Neural progenitor cell (in vitro differentiated cells): Measurements from ENCODE around the gene TMEM250.

Source experiments
- EZH2 ChIP-seq: fragments of 200-600 bp; sonication (generic); IDR thresholded peaks from 2 replicates; pipeline ENCODE4 v1.6.1; 2017; ENCODE audit warnings: antibody characterized with exemption, mild to moderate bottlenecking, moderate library complexity
- EZH2phosphoT487 ChIP-seq: fragments of 200-600 bp; sonication (generic); IDR thresholded peaks from 2 replicates; pipeline ENCODE4 v1.6.1; 2017; ENCODE audit warnings: antibody characterized with exemption
- TF ChIP-seq, protein P1 (sequence below): fragments of 200-600 bp; sonication (generic); IDR thresholded peaks from 2 replicates; pipeline ENCODE4 v1.5.1; 2017; ENCODE audit warnings: antibody characterized with exemption, mild to moderate bottlenecking

- TF ChIP-seq, protein P1, sequence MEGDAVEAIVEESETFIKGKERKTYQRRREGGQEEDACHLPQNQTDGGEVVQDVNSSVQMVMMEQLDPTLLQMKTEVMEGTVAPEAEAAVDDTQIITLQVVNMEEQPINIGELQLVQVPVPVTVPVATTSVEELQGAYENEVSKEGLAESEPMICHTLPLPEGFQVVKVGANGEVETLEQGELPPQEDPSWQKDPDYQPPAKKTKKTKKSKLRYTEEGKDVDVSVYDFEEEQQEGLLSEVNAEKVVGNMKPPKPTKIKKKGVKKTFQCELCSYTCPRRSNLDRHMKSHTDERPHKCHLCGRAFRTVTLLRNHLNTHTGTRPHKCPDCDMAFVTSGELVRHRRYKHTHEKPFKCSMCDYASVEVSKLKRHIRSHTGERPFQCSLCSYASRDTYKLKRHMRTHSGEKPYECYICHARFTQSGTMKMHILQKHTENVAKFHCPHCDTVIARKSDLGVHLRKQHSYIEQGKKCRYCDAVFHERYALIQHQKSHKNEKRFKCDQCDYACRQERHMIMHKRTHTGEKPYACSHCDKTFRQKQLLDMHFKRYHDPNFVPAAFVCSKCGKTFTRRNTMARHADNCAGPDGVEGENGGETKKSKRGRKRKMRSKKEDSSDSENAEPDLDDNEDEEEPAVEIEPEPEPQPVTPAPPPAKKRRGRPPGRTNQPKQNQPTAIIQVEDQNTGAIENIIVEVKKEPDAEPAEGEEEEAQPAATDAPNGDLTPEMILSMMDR = no peak
- no peak for TF ChIP-seq EZH2
- TF ChIP-seq EZH2phosphoT487 = no peak
Measured at GRCh38 chr9:136140046-136140445, 21.4 kb upstream of the TMEM250 start.
